G401 (cell line): ENCODE measurements around the gene TANGO6. TPM values are rescaled to one million over a fixed set of nuclear protein-coding genes. Genes with fewer than 3 reads are reported as not detected.

Experiments used
- DNase-seq: peaks from one replicate; pipeline ENCODE4 v3.0.0-alpha.2; 2015; ENCODE audit warnings: low spot score
- in situ Hi-C: cut with HindIII; loops from 2 replicates; pipeline ENCODE4 v1.10.0; 2016; ENCODE audit warnings: low sequenced_read_pairs, mixed read lengths
- total RNA-seq: library from RNA; depleted of rRNA; stranded (reverse); fragments of >200 nt; shearing (Covaris generic); gene quantifications from 2 replicates; pipeline ENCODE4 v1.2.3, GENCODE V29; 2014

TANGO6 gene
- total RNA-seq, 1 experiment from 2014 or later = 31.5 TPM

- DNase-seq = no peak
- in situ Hi-C loops = no loop called here
Observed at GRCh38 chr16:68991075-68991474, 147.7 kb downstream of the TANGO6 start.

GRCh38 chr16:68992521-68992920 lies 149.2 kb downstream of the TANGO6 start:
- in situ Hi-C loops = no loop called here
- DNase-seq = no peak

- in situ Hi-C loops = no loop called here
- DNase-seq = no peak
Observed at GRCh38 chr16:68993456-68993855, 150.1 kb downstream of the TANGO6 start.

- DNase-seq = no peak
- in situ Hi-C loops = no loop called here
Observed at GRCh38 chr16:68993885-68994284, 150.6 kb downstream of the TANGO6 start.

GRCh38 chr16:68994324-68994723 lies 151.0 kb downstream of the TANGO6 start:
- in situ Hi-C loops = no loop called here
- no peak for DNase-seq

GRCh38 chr16:68995011-68995504 lies 151.7 kb downstream of the TANGO6 start:
- in situ Hi-C loops = no loop called here

GRCh38 chr16:68997564-68997963 lies 154.2 kb downstream of the TANGO6 start:
- no peak for DNase-seq
- in situ Hi-C loops = no loop called here

More at GRCh38 chr16:68995011-68995504, 151.7 kb downstream of the TANGO6 start:
- DNase-seq = no peak

- in situ Hi-C loops = no loop called here
- no peak for DNase-seq
Observed at GRCh38 chr16:68999114-68999513, 155.8 kb downstream of the TANGO6 start.

- in situ Hi-C loops = no loop called here
- DNase-seq = no peak
Observed at GRCh38 chr16:69003500-69003899, 160.2 kb downstream of the TANGO6 start.

- DNase-seq = no peak
- in situ Hi-C loops = no loop called here
Observed at GRCh38 chr16:69005641-69006355, 162.5 kb downstream of the TANGO6 start.

GRCh38 chr16:69012906-69013305 lies 169.6 kb downstream of the TANGO6 start:
- in situ Hi-C loops = no loop called here
- no peak for DNase-seq

- DNase-seq = no peak
- in situ Hi-C loops = no loop called here
Observed at GRCh38 chr16:69013991-69014390, 170.7 kb downstream of the TANGO6 start.

GRCh38 chr16:69014811-69015210 lies 171.5 kb downstream of the TANGO6 start:
- DNase-seq = no peak
- in situ Hi-C loops = no loop called here

GRCh38 chr16:69017036-69017783 lies 173.9 kb downstream of the TANGO6 start:
- no peak for DNase-seq
- in situ Hi-C loops = no loop called here

GRCh38 chr16:69019811-69020210 lies 176.5 kb downstream of the TANGO6 start:
- in situ Hi-C loops = no loop called here
- DNase-seq = no peak

GRCh38 chr16:69029121-69029520 lies 185.8 kb downstream of the TANGO6 start:
- DNase-seq = no peak
- in situ Hi-C loops = no loop called here

GRCh38 chr16:69031877-69032301 lies 188.6 kb downstream of the TANGO6 start:
- no peak for DNase-seq

GRCh38 chr16:69033151-69033949 lies 190.0 kb downstream of the TANGO6 start:
- DNase-seq = no peak
- in situ Hi-C loops = no loop called here

More at GRCh38 chr16:69031877-69032301, 188.6 kb downstream of the TANGO6 start:
- in situ Hi-C loops = no loop called here

- no peak for DNase-seq
- in situ Hi-C loops = no loop called here
Observed at GRCh38 chr16:69035375-69035774, 192.0 kb downstream of the TANGO6 start.
